HG03575 (cell line): ENCODE data around the gene REV1.

Source experiments
- ATAC-seq: cut with Tn5 transposase; IDR thresholded peaks from one replicate; pipeline ENCODE4 v1.9.1; 2021; ENCODE audit not compliant: unreplicated experiment, insufficient number of reproducible peaks, low FRiP score; ENCODE audit errors: extremely low read depth

REV1 gene

GRCh38 chr2:99420031-99420430, 69.8 kb downstream of the REV1 start:
- ATAC-seq, result no peak

- ATAC-seq, result no peak
Observed at GRCh38 chr2:99417396-99417795, 72.4 kb downstream of the REV1 start.

GRCh38 chr2:99414566-99414965, 75.3 kb downstream of the REV1 start:
- ATAC-seq, result no peak

- ATAC-seq, result no peak
Observed at GRCh38 chr2:99410276-99410675, 79.5 kb downstream of the REV1 start.

- no peak for ATAC-seq
Observed at GRCh38 chr2:99406137-99406536, 83.7 kb downstream of the REV1 start.

- ATAC-seq, result no peak
Observed at GRCh38 chr2:99404797-99405669, 84.8 kb downstream of the REV1 start.

- no peak for ATAC-seq
Observed at GRCh38 chr2:99404039-99404796, 85.6 kb downstream of the REV1 start.

GRCh38 chr2:99403524-99403923, 86.3 kb downstream of the REV1 start:
- no peak for ATAC-seq

- no peak for ATAC-seq
Observed at GRCh38 chr2:99403084-99403483, 86.7 kb downstream of the REV1 start.

GRCh38 chr2:99401841-99402240, 88.0 kb downstream of the REV1 start:
- ATAC-seq, result no peak

GRCh38 chr2:99399795-99400194, 90.0 kb downstream of the REV1 start:
- no peak for ATAC-seq

- no peak for ATAC-seq
Observed at GRCh38 chr2:99399063-99399462, 90.8 kb downstream of the REV1 start.

GRCh38 chr2:99398303-99398702, 91.5 kb downstream of the REV1 start:
- no peak for ATAC-seq

- ATAC-seq, result no peak
Observed at GRCh38 chr2:99397266-99397920, 92.4 kb downstream of the REV1 start.

- ATAC-seq, result no peak
Observed at GRCh38 chr2:99395589-99396130, 94.2 kb downstream of the REV1 start.

GRCh38 chr2:99389946-99390345, 99.9 kb downstream of the REV1 start:
- ATAC-seq, result no peak

- ATAC-seq, result no peak
Observed at GRCh38 chr2:99389371-99389770, 100.4 kb downstream of the REV1 start.

GRCh38 chr2:99388892-99389291, 100.9 kb downstream of the REV1 start:
- ATAC-seq, result no peak

- ATAC-seq, result no peak
Observed at GRCh38 chr2:99386011-99386410, 103.8 kb downstream of the REV1 start.
